PC-3 (cell line): Measurements from ENCODE around the gene GNB1. TPM values are rescaled to one million over a fixed set of nuclear protein-coding genes. Genes with fewer than 3 reads are reported as not detected.

Source experiments
- ATAC-seq: fragments of 200-7000 bp; cut with Tn5 transposase; 2 replicates; pipeline ENCODE4 v1.9.1; 2020; ENCODE audit warnings: mild to moderate bottlenecking, moderate library complexity
- BruUV-seq: library from RNA; stranded (reverse); fragments of 400-500 nt; replicated peaks from 2 replicates; lab custom pipeline; 2021; lab: Mats Ljungman, UMichigan
- CTCF ChIA-PET: fragments of 300-600 bp; sonication (Branson Sonifier 250); formaldehyde crosslinking; loops from one replicate; lab custom pipeline; 2022; ENCODE audit warnings: antibody characterized with exemption; lab: Charles Lee
- POLR2A ChIA-PET: fragments of 300-600 bp; sonication (Branson Sonifier 250); formaldehyde crosslinking; loops from one replicate; lab custom pipeline; 2022; ENCODE audit warnings: antibody characterized with exemption; ENCODE audit not compliant: unreplicated experiment; lab: Charles Lee
- DNase-seq: peaks from one replicate; pipeline ENCODE4 v3.0.0-alpha.2; 2015
- H2AFZ ChIP-seq: fragments of 300-600 bp; sonication (generic); 2 replicates; pipeline ENCODE4 v1.6.0; 2016; ENCODE audit warnings: antibody characterized with exemption, low read length
- H3F3A ChIP-seq: fragments of 300-600 bp; sonication (generic); one replicate; pipeline ENCODE4 v1.6.0; 2017; ENCODE audit warnings: antibody characterized with exemption, low read length, control low read depth, mild to moderate bottlenecking; ENCODE audit not compliant: unreplicated experiment
- H3K27ac ChIP-seq: fragments of 300-600 bp; sonication (generic); 2 replicates; pipeline ENCODE4 v1.5.1; 2016; ENCODE audit warnings: mild to moderate bottlenecking, low read length
- H3K27me3 ChIP-seq: fragments of 300-600 bp; sonication (generic); 2 replicates; pipeline ENCODE4 v1.6.1; 2016; ENCODE audit warnings: low read length, mixed read lengths
- H3K36me3 ChIP-seq: fragments of 300-600 bp; sonication (generic); 2 replicates; pipeline ENCODE4 v1.6.1; 2016; ENCODE audit warnings: low read depth, mixed run types, low read length, mixed read lengths
- H3K4me1 ChIP-seq: fragments of 300-600 bp; sonication (generic); 2 replicates; pipeline ENCODE4 v1.5.1; 2016; ENCODE audit warnings: low read length; ENCODE audit not compliant: insufficient read depth
- H3K4me2 ChIP-seq: fragments of 300-600 bp; sonication (generic); 2 replicates; pipeline ENCODE4 v1.6.0; 2016; ENCODE audit warnings: low read length
- H3K4me3 ChIP-seq: fragments of 300-600 bp; sonication (generic); 2 replicates; pipeline ENCODE4 v1.5.1; 2016; ENCODE audit warnings: mild to moderate bottlenecking, low read length, mixed read lengths
- H3K79me2 ChIP-seq: fragments of 300-600 bp; sonication (generic); 2 replicates; pipeline ENCODE4 v1.6.1; 2017; ENCODE audit warnings: low read length, mixed read lengths
- H3K9ac ChIP-seq: fragments of 300-600 bp; sonication (generic); 2 replicates; pipeline ENCODE4 v1.6.0; 2016; ENCODE audit warnings: mild to moderate bottlenecking, low read length
- H3K9me2 ChIP-seq: fragments of 300-600 bp; sonication (generic); replicated peaks from 2 replicates; pipeline ENCODE4 v1.6.1; 2016; ENCODE audit warnings: mixed run types, low read length, mixed read lengths
- H3K9me3 ChIP-seq: fragments of 300-600 bp; sonication (generic); 2 replicates; pipeline ENCODE4 v1.6.1; 2016; ENCODE audit warnings: low read length, mixed read lengths
- H4K20me1 ChIP-seq: fragments of 300-600 bp; sonication (generic); 2 replicates; pipeline ENCODE4 v1.6.1; 2016; ENCODE audit warnings: low read length, mixed read lengths
- EZH2 ChIP-seq: fragments of 300-600 bp; sonication (generic); IDR thresholded peaks from one replicate; pipeline ENCODE4 v1.6.1; 2017; ENCODE audit warnings: antibody characterized with exemption, mild to moderate bottlenecking, low read length; ENCODE audit not compliant: unreplicated experiment
- EZH2phosphoT487 ChIP-seq: fragments of 300-600 bp; sonication (generic); IDR thresholded peaks from 2 replicates; pipeline ENCODE4 v1.6.1; 2018; ENCODE audit warnings: mild to moderate bottlenecking, antibody characterized with exemption, low read length, borderline replicate concordance
- intact Hi-C: fragments of 100-400 bp; cut with micrococcal nuclease; formaldehyde crosslinking; loops from 2 replicates; pipeline ENCODE4 v1.9.0; 2023
- total RNA-seq: library from RNA; depleted of rRNA; stranded (reverse); fragments of >200 nt; gene quantifications from 2 replicates; pipeline ENCODE4 v1.2.3, GENCODE V29; 2014
- TF ChIP-seq, protein P1 (sequence below): fragments of 300-600 bp; sonication (generic); conservative IDR thresholded peaks from 2 replicates; pipeline ENCODE4 v1.5.1; 2017; ENCODE audit warnings: antibody characterized with exemption, low read depth, mild to moderate bottlenecking, low read length

Gene GNB1
- total RNA-seq, 1 experiment from 2014 or later: 125 TPM

GRCh38 chr1:1784933-1785332 is 106.0 kb downstream of the GNB1 start:
- Histone ChIP-seq H4K20me1 (no peaks in the 10 kb centered on the region), H3F3A (peaks cover 6% of the 10 kb centered on the region), H3K27ac (no peak overlapping the region), H3K4me3 (no peak overlapping the region), H3K4me1 (peaks cover 18% of the 10 kb centered on the region), H3K36me3 (peaks cover 51% of the 10 kb centered on the region), H2AFZ (no peak overlapping the region), H3K79me2 (no peaks in the 10 kb centered on the region), H3K9ac (no peak overlapping the region), H3K4me2 (no peak overlapping the region), H3K9me2 (no peaks in the 10 kb centered on the region), H3K27me3 (no peaks in the 10 kb centered on the region), H3K9me3 (no peaks in the 10 kb centered on the region)
- intact Hi-C loops: no loop called here
- no peak for TF ChIP-seq EZH2
- TF ChIP-seq EZH2phosphoT487: no peak
- TF ChIP-seq, protein P1, sequence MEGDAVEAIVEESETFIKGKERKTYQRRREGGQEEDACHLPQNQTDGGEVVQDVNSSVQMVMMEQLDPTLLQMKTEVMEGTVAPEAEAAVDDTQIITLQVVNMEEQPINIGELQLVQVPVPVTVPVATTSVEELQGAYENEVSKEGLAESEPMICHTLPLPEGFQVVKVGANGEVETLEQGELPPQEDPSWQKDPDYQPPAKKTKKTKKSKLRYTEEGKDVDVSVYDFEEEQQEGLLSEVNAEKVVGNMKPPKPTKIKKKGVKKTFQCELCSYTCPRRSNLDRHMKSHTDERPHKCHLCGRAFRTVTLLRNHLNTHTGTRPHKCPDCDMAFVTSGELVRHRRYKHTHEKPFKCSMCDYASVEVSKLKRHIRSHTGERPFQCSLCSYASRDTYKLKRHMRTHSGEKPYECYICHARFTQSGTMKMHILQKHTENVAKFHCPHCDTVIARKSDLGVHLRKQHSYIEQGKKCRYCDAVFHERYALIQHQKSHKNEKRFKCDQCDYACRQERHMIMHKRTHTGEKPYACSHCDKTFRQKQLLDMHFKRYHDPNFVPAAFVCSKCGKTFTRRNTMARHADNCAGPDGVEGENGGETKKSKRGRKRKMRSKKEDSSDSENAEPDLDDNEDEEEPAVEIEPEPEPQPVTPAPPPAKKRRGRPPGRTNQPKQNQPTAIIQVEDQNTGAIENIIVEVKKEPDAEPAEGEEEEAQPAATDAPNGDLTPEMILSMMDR: no peak
- no TSS peak for BruUV-seq
- ChIA-PET CTCF (no interaction called here), POLR2A (interaction anchor here (0.5 kb wide), 1 partner anchor 124 kb away, joined by 4 read pairs; no protein-coding TSS in a partner anchor)
- no peak for DNase-seq
- no peak for ATAC-seq

DNA sequence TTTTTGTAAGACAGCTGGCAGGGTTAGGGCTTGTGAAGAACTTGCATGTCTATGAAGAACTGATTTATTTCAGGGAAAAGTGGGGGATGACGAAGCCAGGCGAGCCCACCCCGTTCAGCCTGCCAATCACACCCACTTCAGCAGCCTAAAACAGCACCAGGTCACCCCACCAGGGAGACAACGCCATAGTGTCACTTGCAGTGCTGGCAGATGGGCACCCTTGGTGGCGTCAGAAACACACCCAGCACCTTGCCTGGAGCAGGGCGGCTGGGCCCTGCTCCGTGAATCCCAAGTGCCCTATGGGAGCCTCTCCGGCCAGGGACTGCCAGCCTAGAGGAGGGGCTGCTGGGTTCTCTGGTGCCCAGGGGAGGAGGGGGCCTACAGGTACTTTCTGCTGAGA is 107.6 kb downstream of the GNB1 start:
- Histone ChIP-seq H4K20me1 (no peaks in the 10 kb centered on the region), H3K36me3 (peaks cover 37% of the 10 kb centered on the region), H2AFZ (no peak overlapping the region), H3K9ac (no peak overlapping the region), H3K4me1 (peaks cover 28% of the 10 kb centered on the region), H3K79me2 (no peaks in the 10 kb centered on the region), H3K27me3 (no peaks in the 10 kb centered on the region), H3K27ac (peak overlapping the region; percentile 74; the same call in 1 of the 2 replicates), H3K4me3 (no peak overlapping the region), H3K9me2 (no peaks in the 10 kb centered on the region), H3K4me2 (peak overlapping the region; percentile 85), H3K9me3 (no peaks in the 10 kb centered on the region), H3F3A (peaks cover 6% of the 10 kb centered on the region)
- BruUV-seq: no TSS peak
- no peak for DNase-seq
- TF ChIP-seq EZH2 (no peak), EZH2phosphoT487 (no peak)
- TF ChIP-seq, protein P1: no peak
- intact Hi-C loops: no loop called here
- ChIA-PET POLR2A (no interaction called here), CTCF (no interaction called here)
- ATAC-seq: 0 out of 2 replicates have a peak, but pooled peaks have one; percentile 2
